ENCODE data around the gene TMEM132E.

- TF ChIP-seq POLR2A (IDR thresholded peaks at IDR 0.05) (no peak), CTCF (IDR thresholded peaks at IDR 0.05) (no peak)
These were observed 75.0 kb downstream of the TMEM132E start for GRCh38 chr17:34654276-34654880.
